Erythroblast (primary cell): ENCODE measurements around the gene EEIG2.

ENCODE experiments used
- DNase-seq, 2 experiments: peaks; one replicate each; lab custom pipeline; 2025; lab: John Stamatoyannopoulos, UW
- GATA1 ChIP-seq: IDR thresholded peaks from 2 replicates; pipeline ENCODE4 v1.6.1; 2011; ENCODE audit warnings: low read depth, mild to moderate bottlenecking, control low read depth, low read length, moderate library complexity
- POLR2A ChIP-seq: IDR thresholded peaks from 2 replicates; pipeline ENCODE4 v1.6.1; 2011; ENCODE audit warnings: mild to moderate bottlenecking, low read length

EEIG2 gene

GRCh38 chr1:108583757-108584427, 24.0 kb downstream of the EEIG2 start:
- TF ChIP-seq GATA1 (no peak), POLR2A (no peak)
- DNase-seq = no peak

DNA sequence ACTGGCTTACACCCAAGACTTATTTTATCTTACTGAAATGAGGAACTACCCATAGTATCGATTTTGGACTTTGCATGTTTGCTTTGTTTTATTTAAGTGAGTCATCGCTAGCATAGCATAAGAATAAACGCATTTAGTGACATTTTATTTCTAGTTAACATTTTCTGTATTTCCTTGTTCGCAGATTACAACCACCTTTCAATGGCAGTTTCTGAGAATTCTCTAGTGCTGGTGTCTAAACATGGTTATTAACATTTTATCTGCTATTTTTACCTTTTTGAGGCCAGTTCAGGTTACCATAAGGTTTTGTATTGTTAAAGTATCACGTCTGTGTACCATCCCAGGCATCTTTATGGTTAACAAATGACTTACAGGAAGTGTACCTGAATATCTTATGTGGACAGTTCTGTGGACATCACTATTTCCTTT, 24.5 kb downstream of the EEIG2 start:
- TF ChIP-seq GATA1 = no peak
- no peak for TF ChIP-seq POLR2A
- DNase-seq = no peak

- TF ChIP-seq POLR2A (no peak), GATA1 (no peak)
- DNase-seq = no peak
Observed at GRCh38 chr1:108585313-108585712, 25.4 kb downstream of the EEIG2 start.

DNA sequence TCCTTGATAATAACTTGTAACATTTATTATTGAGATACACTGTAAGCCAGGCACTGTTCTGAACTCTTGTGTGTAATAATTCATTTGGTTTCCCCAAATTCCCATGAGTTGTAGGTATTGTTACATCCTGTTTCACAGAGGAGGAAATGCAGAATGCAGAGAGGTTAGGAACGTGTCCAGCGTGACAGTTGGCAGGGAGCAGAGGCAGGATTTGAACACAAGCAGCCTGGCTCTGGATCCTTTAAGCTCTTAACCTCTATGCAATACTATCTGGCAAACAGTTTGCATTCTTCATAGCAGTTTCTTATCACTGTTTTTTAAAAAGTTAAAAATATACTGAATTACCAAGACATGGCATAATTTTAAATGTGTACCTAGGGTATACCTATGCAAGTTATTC, 30.5 kb downstream of the EEIG2 start:
- DNase-seq = no peak
- TF ChIP-seq GATA1 = no peak
- no peak for TF ChIP-seq POLR2A

- peak in 1 of 2 experiments; percentile 23 for DNase-seq
Observed at GRCh38 chr1:108590957-108591356, 31.1 kb downstream of the EEIG2 start.

DNA sequence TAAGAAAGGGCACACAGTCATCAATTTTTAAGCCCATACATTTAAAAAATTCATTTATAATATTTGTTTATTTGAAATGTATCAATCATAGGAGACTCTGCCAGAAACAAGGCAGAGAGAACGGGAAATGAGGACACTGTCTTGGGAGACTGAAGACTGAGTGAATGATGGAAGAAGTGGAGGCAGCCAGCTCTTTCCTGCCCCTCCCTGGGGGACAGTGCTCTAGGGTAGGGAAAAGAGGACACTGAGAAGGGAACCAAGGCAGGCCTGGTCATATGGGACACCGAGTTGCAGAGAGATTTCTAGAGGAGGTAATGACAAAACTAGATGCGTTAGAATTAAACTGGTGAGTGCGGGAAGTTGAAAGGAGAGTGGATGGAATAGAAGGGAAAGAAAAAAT, 31.6 kb downstream of the EEIG2 start:
- DNase-seq = no peak
- no peak for TF ChIP-seq GATA1
- no peak for TF ChIP-seq POLR2A

More at GRCh38 chr1:108590957-108591356, 31.1 kb downstream of the EEIG2 start:
- TF ChIP-seq POLR2A (no peak), GATA1 (no peak)

DNA sequence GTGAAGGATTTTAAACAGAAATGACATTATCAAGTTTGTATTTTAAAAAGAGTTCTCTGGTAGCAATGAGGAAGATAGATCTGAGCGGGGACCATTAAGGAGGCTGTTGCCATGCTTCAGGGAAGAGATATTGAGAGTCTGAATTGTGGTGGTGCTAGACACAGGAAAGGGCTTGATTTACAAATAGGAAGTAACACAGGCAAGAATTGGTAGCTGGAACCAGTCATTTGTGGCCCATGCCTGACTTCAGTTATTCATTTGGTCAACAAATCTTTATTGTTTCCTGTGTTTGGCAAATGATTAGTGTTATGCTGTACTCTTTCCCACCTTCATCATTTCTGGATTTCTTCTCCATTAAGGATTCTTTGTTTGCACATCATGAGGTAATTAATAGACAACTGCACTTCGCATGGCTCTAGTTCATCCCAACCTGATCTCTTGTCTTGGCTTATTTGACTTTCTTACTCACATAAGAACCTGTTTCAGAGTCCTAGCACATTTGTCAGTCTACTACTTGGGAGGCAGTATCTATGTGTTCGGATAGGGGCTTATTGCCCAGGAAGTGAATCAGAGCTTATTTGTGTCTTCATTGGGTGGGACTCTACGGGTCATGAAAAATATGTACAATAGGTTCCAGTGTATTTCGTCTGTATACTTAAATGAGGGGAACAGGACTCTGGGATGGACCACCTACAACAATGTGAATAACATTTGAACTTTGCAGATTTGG, 32.3 kb downstream of the EEIG2 start:
- no peak for TF ChIP-seq POLR2A
- TF ChIP-seq GATA1 = no peak
- no peak for DNase-seq

DNA sequence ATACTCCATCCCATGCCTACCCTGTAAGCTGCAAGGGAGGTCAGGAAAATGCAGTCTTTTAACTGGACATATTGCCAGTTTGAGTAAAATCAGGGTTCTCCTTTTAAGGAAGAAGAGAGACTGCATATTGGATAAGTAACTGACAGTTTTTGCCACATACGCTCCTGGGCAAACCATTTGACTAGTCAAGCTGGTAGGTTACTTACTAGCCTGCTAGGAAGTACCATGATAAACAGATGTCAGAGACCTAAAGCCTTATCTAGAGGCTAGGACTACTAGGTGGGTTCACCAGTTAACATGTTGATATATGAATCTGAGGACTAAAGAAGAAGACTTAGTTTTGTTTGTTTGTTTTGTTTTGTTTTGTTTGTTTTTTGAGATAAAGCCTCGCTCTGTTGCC, 33.5 kb downstream of the EEIG2 start:
- no peak for DNase-seq
- TF ChIP-seq POLR2A (no peak), GATA1 (no peak)

DNA sequence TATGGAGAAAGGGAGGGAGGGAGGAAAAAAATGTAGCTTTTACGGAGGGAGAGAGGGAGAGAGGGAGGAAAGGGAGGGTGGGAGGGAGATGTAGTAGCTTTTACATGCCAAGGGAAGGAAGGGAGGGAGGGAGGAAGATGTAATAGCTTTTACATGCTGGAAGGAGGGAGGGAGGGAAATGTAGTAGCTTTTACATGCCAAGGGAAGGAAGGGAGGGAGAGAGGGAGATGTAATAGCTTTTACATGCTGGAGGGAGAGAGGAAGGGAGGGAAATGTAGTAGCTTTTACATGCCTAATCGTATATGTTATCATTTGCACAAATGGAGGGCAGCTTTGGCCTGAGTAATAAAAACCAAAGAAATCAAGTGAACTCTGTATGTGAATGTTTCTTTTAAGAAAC, 35.6 kb downstream of the EEIG2 start:
- TF ChIP-seq POLR2A = no peak
- no peak for DNase-seq

DNA sequence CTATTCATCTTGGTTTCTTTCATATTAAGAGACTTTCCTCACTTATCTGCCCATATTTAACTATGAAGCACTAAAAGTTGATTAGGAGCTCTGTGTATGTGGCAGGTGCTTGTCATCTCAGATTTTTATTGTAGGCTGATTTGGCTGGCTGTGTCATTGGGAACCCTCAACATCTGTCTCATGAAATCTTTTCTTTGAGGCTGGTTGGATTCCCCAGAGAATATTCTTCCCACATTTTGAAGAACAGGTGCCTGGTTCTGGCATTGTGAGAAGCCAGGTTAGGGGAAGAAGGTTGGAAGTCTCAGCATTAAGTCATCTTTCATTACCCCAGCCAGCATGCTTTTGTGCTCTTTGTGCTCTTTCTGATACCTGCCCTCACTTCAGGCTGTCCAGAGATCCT, 37.1 kb downstream of the EEIG2 start:
- DNase-seq = no peak
- TF ChIP-seq GATA1 (no peak), POLR2A (no peak)

GRCh38 chr1:108598340-108598739, 38.4 kb downstream of the EEIG2 start:
- DNase-seq = no peak
- TF ChIP-seq POLR2A (no peak), GATA1 (no peak)

GRCh38 chr1:108600504-108600903, 40.6 kb downstream of the EEIG2 start:
- no peak for TF ChIP-seq GATA1
- no peak for TF ChIP-seq POLR2A
- no peak for DNase-seq

DNA sequence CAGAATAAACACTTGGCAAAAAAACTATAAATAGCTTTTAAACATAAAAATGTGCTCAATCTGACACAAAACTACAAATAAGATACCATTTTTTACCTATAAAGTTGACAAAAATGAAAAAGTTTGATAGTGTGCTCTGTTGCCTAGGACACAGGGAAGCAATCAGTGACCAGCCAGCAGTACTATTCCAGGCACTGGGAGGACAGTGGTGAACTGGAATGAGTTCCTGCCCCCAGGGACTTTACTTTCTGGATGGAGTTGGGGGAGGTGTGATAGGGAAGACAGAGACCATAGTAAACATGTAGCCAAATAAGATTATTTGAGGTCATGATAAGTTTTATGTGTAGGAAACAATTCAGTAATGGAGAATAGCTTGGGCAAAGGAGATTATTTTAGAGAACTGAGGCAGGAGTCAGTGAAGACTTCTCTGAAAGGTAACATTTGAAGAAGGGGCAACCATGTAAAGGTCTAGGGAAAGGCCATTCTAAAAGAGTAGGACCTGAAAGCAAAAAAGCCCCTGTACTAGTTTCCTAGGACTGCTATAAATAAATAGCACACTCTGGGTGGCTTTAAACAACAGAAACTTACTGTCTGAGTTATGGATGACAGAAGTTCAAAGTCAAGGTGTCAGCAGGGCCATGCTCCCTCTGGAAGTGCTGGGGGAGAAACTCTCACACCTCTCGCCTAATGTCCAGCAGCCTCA, 42.0 kb downstream of the EEIG2 start:
- TF ChIP-seq GATA1 = no peak
- no peak for TF ChIP-seq POLR2A

GRCh38 chr1:108605633-108606032, 45.7 kb downstream of the EEIG2 start:
- TF ChIP-seq POLR2A = no peak
- TF ChIP-seq GATA1 = no peak
- no peak for DNase-seq

More for the DNA sequence above, 42.0 kb downstream of the EEIG2 start:
- DNase-seq = no peak

DNA sequence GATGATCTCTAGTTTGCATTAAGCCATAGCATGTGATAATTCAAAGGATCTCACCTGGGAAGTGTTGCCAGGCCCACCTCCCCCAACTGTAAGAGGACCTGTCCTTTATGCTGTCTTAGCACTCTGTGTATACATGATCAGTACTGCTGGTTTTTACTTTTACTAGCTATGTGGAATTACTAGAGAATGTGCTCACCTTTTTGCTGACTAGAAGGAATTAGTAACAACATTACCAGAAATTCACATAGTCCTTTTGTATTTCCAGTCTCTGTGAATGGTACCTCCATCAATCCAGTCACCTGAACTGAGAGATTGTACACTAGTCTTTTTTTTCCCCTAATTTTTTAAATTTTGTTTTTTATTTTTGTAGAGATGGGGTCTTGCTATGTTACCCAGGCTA, 46.6 kb downstream of the EEIG2 start:
- DNase-seq = no peak
- TF ChIP-seq GATA1 = no peak
- no peak for TF ChIP-seq POLR2A

DNA sequence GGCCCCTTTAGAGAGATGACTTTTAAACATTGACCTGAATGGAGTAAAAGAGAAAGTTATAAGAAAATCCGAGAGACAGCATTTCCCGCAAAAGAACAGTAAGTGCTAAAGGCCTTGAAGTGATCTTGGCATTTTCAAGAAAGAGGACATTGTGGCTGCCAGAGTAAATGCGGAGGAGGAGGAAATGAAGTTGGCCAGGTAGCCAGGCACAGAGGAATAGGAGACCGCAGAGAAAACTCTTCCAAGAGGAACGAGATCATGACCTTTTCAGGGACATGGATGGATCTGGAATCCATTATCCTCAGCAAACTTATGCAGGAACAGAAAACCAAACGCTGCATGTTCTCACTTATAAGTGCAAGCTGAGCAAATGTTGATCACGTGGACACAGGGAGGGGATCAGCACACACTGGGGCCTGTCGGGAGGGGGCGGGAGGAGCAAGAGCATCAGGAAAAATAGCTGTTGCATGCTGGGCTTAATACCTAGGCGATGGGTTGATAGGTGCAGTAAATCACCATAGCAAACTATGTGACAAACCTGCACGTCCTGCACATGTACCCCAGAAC, 49.7 kb downstream of the EEIG2 start:
- TF ChIP-seq GATA1 = no peak
- TF ChIP-seq POLR2A = no peak

More for the DNA sequence above, 49.7 kb downstream of the EEIG2 start:
- no peak for DNase-seq
